Uterus (tissue), 2 donors: ENCODE results near the gene RNF167.

Experiments used
- CTCF ChIP-seq, 4 experiments: fragments of 200-600 bp in 2 of 4; fragments of 450-650 bp in 2 of 4; sonication (generic) in 2 of 4; IDR thresholded peaks; one replicate each; pipeline ENCODE4 v1.5.1; 2016 to 2019; ENCODE audit warnings: antibody characterized with exemption in 4 of 4, mild to moderate bottlenecking in 2 of 4, moderate library complexity in 1 of 4
- POLR2A ChIP-seq, 2 donors: fragments of 450-650 bp; IDR thresholded peaks; one replicate each; pipeline ENCODE4 v1.6.1; 2016; ENCODE audit warnings: antibody characterized with exemption in 2 of 2, mild to moderate bottlenecking in 1 of 2, moderate library complexity in 1 of 2

GRCh38 chr17:4938688-4939545 is 1.2 kb upstream of the RNF167 start:
- TF ChIP-seq CTCF (IDR thresholded peaks at IDR 0.05) (no peak), POLR2A (IDR thresholded peaks at IDR 0.05) (no peak)
